PFSK-1 (cell line): Measurements from ENCODE around the gene LCN15.

Experiments used
- POLR2AphosphoS5 ChIP-seq: IDR thresholded peaks from 2 replicates; pipeline ENCODE4 v1.6.1; 2012; ENCODE audit warnings: low read depth, mild to moderate bottlenecking, control low read depth, low read length, moderate library complexity
- REST ChIP-seq, 2 experiments: IDR thresholded peaks; 2 replicates each; pipeline versions ENCODE4 v1.6.1 to v1.8.0; 2011 to 2012; ENCODE audit warnings: low read depth in 2 of 2, low read length in 2 of 2, control low read depth in 1 of 2, inconsistent platforms in 1 of 2, mild to moderate bottlenecking in 1 of 2, moderate library complexity in 1 of 2; ENCODE audit not compliant: insufficient read depth in 1 of 2

- no peak for TF ChIP-seq REST (IDR thresholded peaks at IDR 0.05; ENCODE audit: insufficient read depth in 1 of 2, low read depth in 2 of 2, low read length in 2 of 2)
- TF ChIP-seq POLR2AphosphoS5: no peak
These were observed 43.9 kb downstream of the LCN15 start for GRCh38 chr9:136720251-136720897.
